ENCODE results near the gene ARL2BP.

The ARL2BP gene

GRCh38 chr16:57258226-57258909 is 13.3 kb downstream of the ARL2BP start:
- DNase-seq (ENCODE audit: low read depth): no peak
- TF ChIP-seq CTCF (conservative IDR thresholded peaks at IDR 0.05; ENCODE audit: low read depth, low read length): no peak
- no peak overlapping the region for H3K4me3 ChIP-seq (ENCODE audit: low read length)

DNA sequence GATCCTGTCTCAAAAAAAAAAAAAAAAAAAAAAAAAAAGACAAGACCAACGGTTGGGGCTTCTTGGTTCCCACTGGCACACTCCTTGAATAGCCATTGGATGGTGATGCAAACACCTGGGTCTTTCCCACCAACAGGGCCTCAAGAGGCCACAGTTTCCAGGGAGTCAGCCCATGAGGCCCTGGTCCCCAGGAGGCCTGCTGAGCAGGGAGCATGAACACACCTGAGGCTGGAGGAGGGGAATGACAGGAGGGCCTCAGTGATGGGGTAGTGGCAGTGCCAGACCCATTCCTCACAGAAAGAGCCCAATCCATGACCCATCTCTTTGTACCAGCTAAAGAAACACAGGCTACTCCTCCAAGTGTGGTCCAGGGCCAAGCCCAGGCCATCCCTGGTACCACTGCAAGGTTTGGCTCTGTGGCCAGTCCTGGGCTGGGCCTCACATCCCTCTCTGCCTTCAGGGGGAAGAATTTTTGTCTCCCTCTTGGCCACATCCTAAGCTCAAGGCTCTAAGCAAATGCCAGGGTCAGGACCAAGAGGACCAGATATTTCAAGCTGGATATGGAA is 13.9 kb downstream of the ARL2BP start:
- DNase-seq (ENCODE audit: low read depth): no peak
- no peak overlapping the region for H3K4me3 ChIP-seq (ENCODE audit: low read length)
- no peak for TF ChIP-seq CTCF (conservative IDR thresholded peaks at IDR 0.05; ENCODE audit: low read depth, low read length)

DNA sequence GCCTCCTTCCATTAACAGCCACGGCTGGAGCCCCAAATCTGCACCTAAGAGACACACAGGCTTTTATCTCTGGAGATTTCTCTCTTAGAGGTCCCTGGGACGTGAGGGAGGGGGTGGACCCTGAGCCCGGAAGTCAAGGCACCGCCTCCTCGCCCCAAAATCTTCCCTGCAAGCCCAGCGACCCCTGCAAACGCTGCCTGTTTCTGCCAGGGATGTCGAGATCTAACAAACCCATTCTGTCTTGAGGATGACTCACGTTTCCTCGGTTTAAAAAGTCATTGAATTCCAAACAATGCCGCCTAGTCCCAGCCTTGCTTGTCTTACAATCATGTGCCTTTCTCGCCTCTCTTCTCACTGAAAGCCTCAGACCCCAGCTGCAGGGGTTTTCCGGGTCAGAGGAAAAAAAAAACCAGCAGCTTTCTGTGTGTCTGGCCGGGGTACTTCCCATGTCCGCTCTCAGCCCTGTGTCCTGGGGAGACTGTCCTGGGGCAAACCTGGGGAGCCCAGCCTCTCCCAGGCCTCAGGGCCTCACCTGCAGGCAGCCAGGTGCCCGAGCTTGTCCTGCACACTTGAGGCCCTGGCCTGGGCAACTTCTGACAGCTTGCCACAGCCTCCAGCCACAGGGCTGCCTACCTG is 15.4 kb downstream of the ARL2BP start:
- TF ChIP-seq CTCF (conservative IDR thresholded peaks at IDR 0.05; ENCODE audit: low read depth, low read length): no peak
- DNase-seq (ENCODE audit: low read depth): peak; percentile 39
- H3K4me3 ChIP-seq (ENCODE audit: low read length): no peak overlapping the region

GRCh38 chr16:57261806-57262205 is 16.7 kb downstream of the ARL2BP start:
- DNase-seq (ENCODE audit: low read depth): no peak
- no peak overlapping the region for H3K4me3 ChIP-seq (ENCODE audit: low read length)
- no peak for TF ChIP-seq CTCF (conservative IDR thresholded peaks at IDR 0.05; ENCODE audit: low read depth, low read length)

DNA sequence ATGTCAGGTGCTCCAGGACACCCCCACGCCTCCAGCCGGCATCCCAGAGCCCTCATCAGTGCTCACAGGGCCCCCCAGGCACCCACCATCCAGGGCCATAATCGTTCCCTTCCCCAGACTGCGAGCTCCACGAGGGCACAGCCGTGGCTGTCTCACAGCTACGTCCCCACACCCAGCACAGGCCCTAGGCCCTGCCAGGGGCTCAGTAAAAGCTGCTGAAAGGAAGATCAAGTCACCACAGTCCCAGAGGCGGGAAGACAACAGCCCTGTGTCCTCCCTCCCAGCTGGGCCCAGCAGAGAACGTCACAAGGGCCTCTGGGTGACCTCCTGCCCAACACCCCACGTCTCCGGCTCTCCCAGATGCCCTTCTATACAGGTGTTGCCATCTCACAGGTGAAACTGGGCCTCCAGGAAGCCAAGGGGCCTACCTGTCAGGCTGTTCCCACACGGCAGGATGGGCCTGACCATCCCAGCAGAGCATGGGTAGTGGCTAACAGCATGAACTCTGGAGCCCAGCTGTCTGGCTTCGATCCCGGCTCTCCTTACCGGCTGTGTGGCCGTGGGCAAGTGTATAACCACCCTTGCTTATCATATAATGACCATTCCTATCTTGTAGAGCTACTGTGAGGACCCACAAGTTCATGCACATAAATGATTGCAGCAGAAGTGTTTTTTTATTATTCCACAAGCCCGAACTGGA is 17.9 kb downstream of the ARL2BP start:
- TF ChIP-seq CTCF (conservative IDR thresholded peaks at IDR 0.05; ENCODE audit: low read depth, low read length): no peak
- H3K4me3 ChIP-seq (ENCODE audit: low read length): no peak overlapping the region
- no peak for DNase-seq (ENCODE audit: low read depth)

DNA sequence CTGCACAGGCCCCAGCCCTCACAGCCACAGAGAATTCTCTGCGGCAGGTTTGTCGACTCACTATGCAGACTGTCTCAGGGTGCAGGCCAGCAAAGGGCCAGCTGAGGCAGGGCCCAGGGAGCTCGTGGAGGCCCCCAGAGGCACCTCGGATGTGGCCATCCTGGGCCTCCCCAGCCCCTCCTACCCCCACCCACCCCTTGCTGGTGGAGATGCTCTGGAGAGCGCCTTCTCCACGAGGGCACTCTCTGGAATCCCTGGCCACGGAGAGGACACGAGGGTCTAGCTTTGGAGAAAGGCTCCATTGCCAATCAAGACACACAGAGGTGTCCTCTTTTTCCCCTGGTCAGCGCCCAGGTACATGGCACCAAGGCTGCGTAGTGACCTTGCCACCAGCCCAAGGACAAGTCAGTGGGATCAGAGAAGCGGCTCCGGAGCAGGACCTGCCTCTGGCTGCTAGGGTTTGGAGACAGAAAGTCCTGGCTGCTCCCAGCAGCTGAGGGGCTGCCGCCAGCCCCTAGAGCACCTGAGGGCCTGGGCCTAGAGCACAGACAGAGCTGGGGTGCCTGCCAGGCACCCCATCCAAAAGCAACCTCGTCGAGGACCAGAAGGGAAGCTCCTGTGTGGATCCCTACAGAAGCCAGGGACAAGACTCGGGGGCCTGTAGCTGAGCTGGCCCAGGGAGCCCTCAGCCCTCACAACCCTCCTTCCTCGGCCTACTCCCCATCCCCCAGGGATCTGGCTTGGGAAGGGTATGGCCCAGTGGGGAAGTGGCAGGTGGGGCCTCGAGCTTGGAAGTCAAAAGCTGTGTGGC is 18.7 kb downstream of the ARL2BP start:
- no peak for DNase-seq (ENCODE audit: low read depth)
- TF ChIP-seq CTCF (conservative IDR thresholded peaks at IDR 0.05; ENCODE audit: low read depth, low read length): no peak

More for the DNA sequence above, 18.7 kb downstream of the ARL2BP start:
- H3K4me3 ChIP-seq (ENCODE audit: low read length): no peak overlapping the region
